T-helper 1 cell treated with Interleukin-12 subunit alpha and Interleukin-12 subunit beta and Interleukin-4 antibody, amounts not matched to agents 30 μg/mL and 1 μg/mL, for 36 hours (primary cell): Measurements from ENCODE around the gene PDCD1LG2.
"Not testable (repeated sequence)": the region's sequence is repeated elsewhere in the genome, so short reads cannot be mapped to it uniquely, and the experiment has no call there.

Experiments
- H3K27ac Mint-ChIP-seq: one replicate; pipeline ENCODE4 v1.8.0; 2021; ENCODE audit warnings: mild to moderate bottlenecking, mixed read lengths
- H3K27me3 Mint-ChIP-seq: one replicate; pipeline ENCODE4 v1.8.0; 2021; ENCODE audit warnings: low read depth, mixed read lengths
- H3K36me3 Mint-ChIP-seq: one replicate; pipeline ENCODE4 v1.8.0; 2021; ENCODE audit warnings: low read depth, mixed read lengths
- H3K4me1 Mint-ChIP-seq: one replicate; pipeline ENCODE4 v1.8.0; 2021; ENCODE audit warnings: low read depth, mixed read lengths
- H3K4me3 Mint-ChIP-seq: one replicate; pipeline ENCODE4 v1.8.0; 2021; ENCODE audit warnings: mild to moderate bottlenecking, moderate library complexity, mixed read lengths
- H3K9me3 Mint-ChIP-seq: one replicate; pipeline ENCODE4 v1.8.0; 2021; ENCODE audit warnings: mixed read lengths

The PDCD1LG2 gene

GRCh38 chr9:5510360-5510931, at the start of gene PDCD1LG2:
PDCD1LG2 (plus strand) TSS chr9:5510531; CDS start chr9:5522547, 12,016 bp downstream.
- Mint-ChIP-seq H3K9me3 (peaks cover 13% of the 10 kb centered on the region), H3K4me3 (peak within 1 kb of the TSS; percentile 90), H3K4me1 (peaks cover 46% of the 10 kb centered on the region), H3K36me3 (peaks cover 32% of the 10 kb centered on the region), H3K27me3 (no peaks in the 10 kb centered on the region), H3K27ac (peak within 1 kb of the TSS; percentile 97)

DNA sequence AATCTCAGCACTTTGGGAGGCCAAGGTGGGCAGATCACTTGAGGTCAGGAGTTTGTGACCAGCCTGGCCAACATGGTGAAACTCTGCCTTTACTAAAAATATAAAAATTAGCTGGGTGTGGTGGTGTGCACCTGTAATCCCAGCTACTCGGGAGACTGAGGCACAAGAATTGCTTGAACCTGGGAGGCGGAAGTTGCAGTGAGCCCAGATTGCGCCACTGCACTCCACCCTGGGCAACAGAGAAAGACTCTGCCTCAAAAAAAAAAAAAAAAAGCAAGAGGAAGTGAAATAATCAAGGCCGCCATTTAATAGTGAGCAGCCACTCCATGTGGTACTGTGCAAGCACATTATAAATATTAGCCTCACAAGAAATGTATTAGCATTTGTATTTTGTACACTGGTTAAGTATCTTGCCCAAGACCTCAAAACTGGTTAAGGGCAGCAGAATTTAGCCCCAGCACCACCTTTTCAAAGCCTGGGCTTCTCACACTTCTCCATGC, 45.5 kb upstream of the PDCD1LG2 start:
- not testable (repeated sequence) for H3K4me3 Mint-ChIP-seq, H3K27me3 Mint-ChIP-seq, H3K27ac Mint-ChIP-seq, H3K9me3 Mint-ChIP-seq
- H3K4me1 Mint-ChIP-seq: peaks cover 32% of the 10 kb centered on the region
- H3K36me3 Mint-ChIP-seq: peaks cover 77% of the 10 kb centered on the region

DNA sequence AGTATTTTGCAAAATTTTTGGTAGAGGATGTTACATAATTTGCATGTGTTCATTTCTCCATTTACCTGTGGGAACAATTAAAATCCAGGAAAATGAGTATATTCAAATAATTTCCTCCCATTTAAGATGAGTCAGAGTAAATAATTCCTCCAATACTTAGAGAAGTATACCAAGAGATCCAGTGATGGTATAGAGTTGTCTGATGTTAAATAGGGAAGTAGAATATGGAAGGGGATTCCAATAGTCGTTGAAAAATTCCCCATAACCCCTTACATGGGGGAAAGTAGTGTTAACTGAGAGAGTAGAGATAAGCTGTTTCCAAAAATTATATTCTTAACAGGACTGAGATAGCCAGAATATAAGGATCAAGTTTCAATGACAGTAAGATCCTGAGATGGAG, 44.3 kb upstream of the PDCD1LG2 start:
- Mint-ChIP-seq H3K4me1 (peaks cover 25% of the 10 kb centered on the region), H3K36me3 (peaks cover 77% of the 10 kb centered on the region)

DNA sequence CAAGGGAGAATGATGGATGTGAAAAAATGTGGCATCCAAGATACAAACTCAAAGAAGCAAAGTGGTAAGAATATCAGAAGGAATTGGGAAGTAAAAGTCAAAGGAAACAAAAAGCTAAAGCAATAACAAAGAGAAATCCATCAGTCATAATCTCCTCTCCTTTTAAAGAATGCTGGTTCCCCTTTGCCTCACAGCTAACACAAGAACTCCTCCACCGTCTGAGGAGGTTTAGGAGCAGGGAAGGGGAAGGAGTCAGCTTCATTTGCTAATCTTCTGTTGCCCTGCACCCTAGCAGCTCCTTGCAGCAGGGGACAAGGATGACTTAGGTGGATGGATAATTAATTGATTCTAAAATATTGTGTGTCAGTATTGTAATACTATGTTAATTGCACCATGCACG, 43.6 kb upstream of the PDCD1LG2 start:
- H3K9me3 Mint-ChIP-seq: no peaks in the 10 kb centered on the region
- no peak overlapping the region for H3K4me3 Mint-ChIP-seq
- H3K36me3 Mint-ChIP-seq: peaks cover 75% of the 10 kb centered on the region
- H3K27me3 Mint-ChIP-seq: no peaks in the 10 kb centered on the region
- H3K27ac Mint-ChIP-seq: peak overlapping the region; percentile 11
- H3K4me1 Mint-ChIP-seq: peaks cover 17% of the 10 kb centered on the region

More for the DNA sequence above, 44.3 kb upstream of the PDCD1LG2 start:
- Mint-ChIP-seq H3K4me3 (no peak overlapping the region), H3K9me3 (no peaks in the 10 kb centered on the region), H3K27ac (no peak overlapping the region), H3K27me3 (no peaks in the 10 kb centered on the region)

- Mint-ChIP-seq H3K9me3 (no peaks in the 10 kb centered on the region), H3K27ac (no peak overlapping the region), H3K36me3 (peaks cover 62% of the 10 kb centered on the region), H3K4me3 (no peak overlapping the region), H3K4me1 (peaks cover 10% of the 10 kb centered on the region), H3K27me3 (no peaks in the 10 kb centered on the region)
Measured at GRCh38 chr9:5468850-5469249, 41.5 kb upstream of the PDCD1LG2 start.

DNA sequence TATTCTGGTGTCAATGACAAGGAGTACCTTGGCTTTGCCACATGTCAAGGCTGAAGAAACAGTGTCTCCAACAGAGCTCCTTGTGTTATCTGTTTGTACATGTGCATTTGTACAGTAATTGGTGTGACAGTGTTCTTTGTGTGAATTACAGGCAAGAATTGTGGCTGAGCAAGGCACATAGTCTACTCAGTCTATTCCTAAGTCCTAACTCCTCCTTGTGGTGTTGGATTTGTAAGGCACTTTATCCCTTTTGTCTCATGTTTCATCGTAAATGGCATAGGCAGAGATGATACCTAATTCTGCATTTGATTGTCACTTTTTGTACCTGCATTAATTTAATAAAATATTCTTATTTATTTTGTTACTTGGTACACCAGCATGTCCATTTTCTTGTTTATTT, 40.2 kb upstream of the PDCD1LG2 start:
- Mint-ChIP-seq H3K4me3 (no peak overlapping the region), H3K27me3 (no peaks in the 10 kb centered on the region), H3K36me3 (peaks cover 60% of the 10 kb centered on the region), H3K9me3 (peaks cover 5% of the 10 kb centered on the region), H3K4me1 (peaks cover 13% of the 10 kb centered on the region), H3K27ac (no peak overlapping the region)

- H3K4me1 Mint-ChIP-seq: peaks cover 13% of the 10 kb centered on the region
- no peak overlapping the region for H3K4me3 Mint-ChIP-seq
- H3K36me3 Mint-ChIP-seq: peaks cover 57% of the 10 kb centered on the region
- H3K9me3 Mint-ChIP-seq: peaks cover 10% of the 10 kb centered on the region
- no peak overlapping the region for H3K27ac Mint-ChIP-seq
- H3K27me3 Mint-ChIP-seq: no peaks in the 10 kb centered on the region
Measured at GRCh38 chr9:5470816-5471215, 39.5 kb upstream of the PDCD1LG2 start.

- H3K27me3 Mint-ChIP-seq, H3K27ac Mint-ChIP-seq, H3K4me3 Mint-ChIP-seq: not testable (repeated sequence)
- H3K9me3 Mint-ChIP-seq: peaks cover 23% of the 10 kb centered on the region
- H3K4me1 Mint-ChIP-seq: peaks cover 13% of the 10 kb centered on the region
- H3K36me3 Mint-ChIP-seq: peaks cover 25% of the 10 kb centered on the region
Measured at GRCh38 chr9:5475611-5476010, 34.7 kb upstream of the PDCD1LG2 start.

DNA sequence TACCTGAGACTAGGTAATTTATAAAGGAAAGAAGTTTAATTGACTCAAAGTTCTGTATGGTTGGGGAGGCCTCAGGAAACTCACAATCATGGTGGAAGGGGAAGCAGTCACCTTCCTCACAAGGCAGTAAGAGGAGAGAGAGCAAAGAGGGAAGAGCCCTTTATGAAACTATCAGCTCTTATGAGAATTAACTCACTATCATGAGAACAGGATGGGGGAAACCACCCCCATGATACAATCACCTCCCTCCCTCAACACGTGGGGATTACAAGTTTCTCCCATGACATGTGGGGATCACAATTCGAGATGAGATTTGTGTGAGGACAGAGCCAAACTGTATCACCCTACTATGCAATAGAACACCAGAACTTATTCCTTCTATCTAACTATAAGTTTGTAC, 32.1 kb upstream of the PDCD1LG2 start:
- Mint-ChIP-seq H3K4me3 (no peak overlapping the region), H3K9me3 (peaks cover 23% of the 10 kb centered on the region), H3K27ac (no peak overlapping the region), H3K36me3 (peaks cover 17% of the 10 kb centered on the region), H3K4me1 (peaks cover 17% of the 10 kb centered on the region), H3K27me3 (no peaks in the 10 kb centered on the region)

DNA sequence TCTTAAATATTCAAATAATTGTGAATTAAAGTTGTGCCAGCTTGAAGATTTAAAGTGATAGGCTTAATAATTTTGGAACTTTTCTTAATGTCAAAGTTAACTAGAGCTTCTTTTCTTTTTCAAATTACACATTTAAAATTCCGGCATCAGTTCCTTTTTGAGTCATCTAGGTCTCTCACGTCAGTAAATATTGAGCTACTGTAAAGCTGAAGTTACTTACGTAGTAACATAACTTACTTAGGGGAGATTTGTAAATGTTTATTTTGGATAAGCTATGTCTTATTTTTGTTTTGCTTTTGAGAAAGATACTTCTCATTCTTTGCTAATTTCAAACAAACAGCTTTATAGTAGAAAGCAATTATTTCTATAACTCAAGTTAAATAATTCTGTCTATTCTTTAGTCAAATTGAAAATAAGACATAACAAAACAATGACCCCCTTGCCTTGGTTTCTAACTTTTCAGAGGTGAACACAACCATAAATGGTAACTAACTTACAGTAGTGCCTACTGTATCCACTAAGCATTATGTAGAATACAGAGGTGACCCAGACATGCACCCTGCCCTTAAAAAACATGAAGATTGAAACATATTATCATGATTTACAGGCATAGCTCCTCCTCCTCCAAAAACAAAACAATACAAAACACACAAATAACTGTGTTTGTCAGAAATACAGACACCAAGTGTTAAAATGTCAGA, 30.2 kb upstream of the PDCD1LG2 start:
- Mint-ChIP-seq H3K27me3 (no peaks in the 10 kb centered on the region), H3K36me3 (peaks cover 11% of the 10 kb centered on the region), H3K27ac (no peak overlapping the region), H3K9me3 (peaks cover 17% of the 10 kb centered on the region), H3K4me3 (no peak overlapping the region), H3K4me1 (peaks cover 12% of the 10 kb centered on the region)

DNA sequence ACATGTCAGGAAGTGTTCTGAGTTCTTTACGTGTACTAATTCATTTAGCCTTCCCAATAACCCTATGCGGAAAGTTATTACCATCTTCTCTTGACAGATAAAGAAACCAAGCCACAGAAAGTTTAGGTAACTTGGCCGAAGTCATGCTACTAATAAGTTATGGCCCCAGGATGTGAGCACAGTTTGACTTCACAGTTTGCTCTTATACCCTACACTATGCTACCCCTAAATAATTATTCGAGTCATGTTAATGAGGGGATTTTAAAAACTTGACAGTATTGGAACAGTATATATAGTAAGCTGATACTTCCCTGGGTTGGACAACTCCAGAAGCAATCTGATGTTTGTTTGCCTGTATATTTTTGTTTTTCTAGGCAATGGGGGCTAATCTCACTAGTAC, 29.4 kb upstream of the PDCD1LG2 start:
- Mint-ChIP-seq H3K4me3 (no peak overlapping the region), H3K4me1 (peaks cover 12% of the 10 kb centered on the region)

DNA sequence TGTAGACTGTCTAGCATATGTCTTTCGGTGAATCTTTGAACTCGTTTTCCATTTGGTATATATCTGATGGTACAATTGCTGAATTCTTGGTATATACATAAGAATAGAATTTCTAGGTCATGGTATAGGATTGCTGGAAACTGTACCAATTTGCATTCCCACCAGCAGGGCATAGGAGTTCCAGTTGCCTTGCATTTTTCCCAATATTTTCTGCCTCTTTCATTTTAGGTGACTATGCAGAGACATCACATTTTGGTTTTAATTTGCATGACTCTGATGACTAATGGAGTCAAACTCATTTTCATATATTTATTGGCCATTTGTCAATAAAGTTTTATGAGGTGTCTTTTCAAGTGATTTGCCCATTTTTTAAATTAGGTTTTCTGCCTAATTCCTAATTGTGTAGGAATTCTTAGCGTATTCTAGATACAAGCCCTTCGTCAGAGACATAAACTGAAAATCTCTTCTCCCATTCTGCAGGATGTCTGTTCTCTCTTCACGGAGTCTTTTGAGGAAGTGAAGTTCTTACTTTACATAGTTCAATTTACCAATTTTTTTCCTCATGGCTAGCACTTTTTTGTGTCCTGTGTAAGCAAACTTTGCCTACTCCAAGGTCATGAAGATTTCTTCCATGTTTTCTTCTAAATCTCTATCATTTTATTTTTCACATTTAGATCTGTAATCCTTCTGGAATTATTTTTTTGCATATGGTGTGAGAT, 28.9 kb upstream of the PDCD1LG2 start:
- Mint-ChIP-seq H3K4me1 (peaks cover 9% of the 10 kb centered on the region), H3K27me3 (no peaks in the 10 kb centered on the region), H3K27ac (no peak overlapping the region), H3K9me3 (peaks cover 6% of the 10 kb centered on the region), H3K36me3 (peaks cover 2% of the 10 kb centered on the region), H3K4me3 (no peak overlapping the region)

More for the DNA sequence above, 29.4 kb upstream of the PDCD1LG2 start:
- Mint-ChIP-seq H3K27me3 (no peaks in the 10 kb centered on the region), H3K9me3 (peaks cover 11% of the 10 kb centered on the region), H3K36me3 (peaks cover 7% of the 10 kb centered on the region), H3K27ac (no peak overlapping the region)

DNA sequence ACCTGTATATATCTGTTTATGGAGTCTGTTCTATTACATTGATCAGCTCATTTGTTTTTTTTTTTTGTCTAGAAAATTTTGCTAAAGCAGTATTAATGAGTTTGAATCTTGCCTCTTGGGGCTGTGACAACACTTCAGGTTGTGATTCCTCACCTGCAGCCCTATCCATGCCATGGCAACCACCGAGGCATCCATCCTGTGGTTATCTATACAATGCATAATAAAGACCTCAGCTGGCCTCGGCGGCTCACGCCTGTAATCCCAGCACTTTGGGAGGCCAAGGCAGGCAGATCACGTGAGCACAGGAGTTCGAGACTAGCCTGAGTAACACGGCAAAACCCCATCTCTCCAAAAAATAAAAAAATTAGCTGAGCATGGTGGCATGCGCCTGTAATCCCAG, 28.1 kb upstream of the PDCD1LG2 start:
- no peak overlapping the region for H3K27ac Mint-ChIP-seq
- H3K4me1 Mint-ChIP-seq: peaks cover 9% of the 10 kb centered on the region
- peaks cover 4% of the 10 kb centered on the region for H3K9me3 Mint-ChIP-seq
- H3K36me3 Mint-ChIP-seq: no peaks in the 10 kb centered on the region
- H3K4me3 Mint-ChIP-seq: no peak overlapping the region
- H3K27me3 Mint-ChIP-seq: no peaks in the 10 kb centered on the region

GRCh38 chr9:5483306-5483705, 27.0 kb upstream of the PDCD1LG2 start:
- no peak overlapping the region for H3K4me3 Mint-ChIP-seq
- H3K36me3 Mint-ChIP-seq: no peaks in the 10 kb centered on the region
- peaks cover 6% of the 10 kb centered on the region for H3K4me1 Mint-ChIP-seq
- peaks cover 4% of the 10 kb centered on the region for H3K9me3 Mint-ChIP-seq
- H3K27ac Mint-ChIP-seq: no peak overlapping the region
- H3K27me3 Mint-ChIP-seq: no peaks in the 10 kb centered on the region
